NCI-H460 (cell line): ENCODE results near the gene ELANE. TPM values are rescaled to one million over a fixed set of nuclear protein-coding genes. Genes with fewer than 3 reads are reported as not detected.

Experiments
- DNase-seq: peaks from one replicate; pipeline ENCODE4 v3.0.0-alpha.2; 2016; ENCODE audit warnings: low read depth; ENCODE audit errors: extremely low read depth
- total RNA-seq: library from RNA; depleted of rRNA; stranded (reverse); fragments of >200 nt; shearing (Covaris generic); gene quantifications from 2 replicates; pipeline ENCODE4 v1.2.3, GENCODE V29; 2014

Gene ELANE
- total RNA-seq, 1 experiment from 2014 or later: not detected

DNA sequence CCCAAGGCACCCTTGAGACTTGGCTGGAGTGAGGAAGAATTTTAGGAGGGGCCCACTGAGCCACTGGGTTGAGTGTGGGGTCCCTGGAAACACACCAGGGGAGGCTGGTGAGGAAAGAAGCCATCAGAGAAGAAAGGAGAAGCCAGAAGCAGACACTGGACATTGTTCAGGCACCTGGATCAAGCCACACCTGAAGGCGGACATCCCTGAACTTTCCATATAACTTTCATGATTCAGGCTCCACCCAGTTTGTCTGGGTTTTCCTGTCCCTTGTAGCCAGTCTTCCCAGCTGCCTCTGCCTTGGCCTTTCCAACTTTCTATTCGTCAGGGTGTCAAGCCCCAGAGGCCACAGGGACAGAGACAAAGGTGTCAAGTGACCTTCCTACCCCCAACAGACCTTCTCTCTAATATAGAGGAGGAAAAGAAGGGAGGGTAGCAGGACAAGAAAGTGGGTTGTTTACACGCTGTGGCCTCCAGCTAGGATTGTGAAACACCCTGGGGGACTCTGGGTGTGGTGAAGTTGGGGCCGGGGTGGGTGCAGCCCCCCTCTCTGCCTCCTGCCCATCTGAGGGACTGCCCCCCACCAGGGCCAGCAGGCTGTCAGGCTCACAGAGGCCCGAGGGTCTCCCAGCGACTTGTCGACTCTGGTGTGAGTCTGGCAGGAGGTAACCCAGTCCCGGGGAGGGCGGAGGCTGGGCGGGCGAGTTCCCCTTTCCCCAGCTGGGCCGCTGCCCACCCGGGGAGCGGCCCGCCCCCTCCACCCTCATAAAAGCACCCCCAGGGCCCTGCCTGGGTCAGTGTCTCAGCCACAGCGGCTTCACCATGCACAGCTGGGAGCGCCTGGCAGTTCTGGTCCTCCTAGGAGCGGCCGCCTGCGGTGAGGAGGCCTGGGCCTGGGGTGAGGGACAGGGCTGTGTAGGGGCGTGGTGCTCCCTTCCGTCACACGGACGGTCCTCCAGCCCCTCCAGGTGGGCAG is 7.1 kb downstream of the ELANE start, which contains the start of gene CFD:
TSS of gene CFD (plus strand) at position 797 of the 976 bp plus-strand sequence. CDS start at position 823, 26 bp downstream.
- DNase-seq: no peak

DNA sequence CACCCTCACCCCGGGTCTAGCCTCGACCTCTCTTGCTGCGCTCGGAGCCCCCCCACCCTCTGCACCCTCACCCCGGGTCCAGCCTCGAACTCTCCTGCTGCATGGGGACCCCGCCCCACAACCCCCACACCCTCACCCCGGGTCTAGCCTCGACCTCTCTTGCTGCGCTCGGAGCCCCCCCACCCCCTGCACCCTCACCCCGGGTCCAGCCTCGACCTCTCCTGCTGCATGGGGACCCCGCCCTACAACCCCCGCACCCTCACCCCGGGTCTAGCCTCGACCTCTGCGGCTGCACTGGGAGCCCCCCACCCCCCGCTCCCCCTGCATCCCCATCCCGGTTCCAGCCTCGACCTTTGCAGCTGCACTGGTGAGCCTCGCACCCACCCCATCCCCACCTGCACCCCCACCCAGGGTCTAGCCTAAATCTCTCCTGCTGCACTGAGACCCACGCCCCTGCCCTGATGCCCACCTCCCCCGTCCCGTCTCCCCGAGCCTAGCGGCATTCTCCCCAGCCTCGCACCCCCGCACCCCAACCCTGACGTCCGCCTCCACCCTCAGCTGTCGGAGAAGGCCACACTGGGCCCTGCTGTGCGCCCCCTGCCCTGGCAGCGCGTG is 9.1 kb downstream of the ELANE start:
- no peak for DNase-seq

DNA sequence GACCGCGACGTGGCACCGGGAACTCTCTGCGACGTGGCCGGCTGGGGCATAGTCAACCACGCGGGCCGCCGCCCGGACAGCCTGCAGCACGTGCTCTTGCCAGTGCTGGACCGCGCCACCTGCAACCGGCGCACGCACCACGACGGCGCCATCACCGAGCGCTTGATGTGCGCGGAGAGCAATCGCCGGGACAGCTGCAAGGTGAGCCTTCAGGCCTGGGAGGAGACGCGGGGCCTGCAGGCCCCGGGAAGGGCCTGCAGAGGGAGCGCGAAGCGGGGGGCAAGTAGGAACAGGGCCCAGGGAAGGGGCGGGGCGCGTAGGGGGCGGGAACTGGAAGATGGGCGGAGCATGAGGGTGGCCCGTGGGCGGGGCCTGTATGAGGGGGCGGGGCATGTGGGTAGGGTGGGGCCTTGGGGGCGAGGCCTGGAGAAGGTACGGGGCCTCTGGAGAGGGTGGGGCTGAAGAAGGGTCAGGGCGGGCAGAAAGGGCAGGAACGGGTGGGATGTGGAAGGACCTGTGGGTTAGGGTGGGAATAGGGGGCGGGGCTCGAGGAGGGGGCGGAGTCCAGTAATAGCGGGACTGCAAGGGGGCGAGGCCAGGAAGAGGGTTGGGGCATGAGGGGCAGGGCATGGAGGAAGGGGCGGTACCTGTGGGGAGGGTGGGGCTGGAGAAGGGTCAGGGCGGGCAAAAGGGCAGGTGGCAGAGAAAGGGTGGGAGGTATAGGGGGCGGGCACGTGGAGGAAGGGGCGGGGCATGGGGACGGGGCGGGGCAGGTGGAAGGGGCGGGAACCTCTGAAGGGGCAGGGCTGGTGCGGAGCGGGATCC is 9.9 kb downstream of the ELANE start:
- DNase-seq: no peak

DNA sequence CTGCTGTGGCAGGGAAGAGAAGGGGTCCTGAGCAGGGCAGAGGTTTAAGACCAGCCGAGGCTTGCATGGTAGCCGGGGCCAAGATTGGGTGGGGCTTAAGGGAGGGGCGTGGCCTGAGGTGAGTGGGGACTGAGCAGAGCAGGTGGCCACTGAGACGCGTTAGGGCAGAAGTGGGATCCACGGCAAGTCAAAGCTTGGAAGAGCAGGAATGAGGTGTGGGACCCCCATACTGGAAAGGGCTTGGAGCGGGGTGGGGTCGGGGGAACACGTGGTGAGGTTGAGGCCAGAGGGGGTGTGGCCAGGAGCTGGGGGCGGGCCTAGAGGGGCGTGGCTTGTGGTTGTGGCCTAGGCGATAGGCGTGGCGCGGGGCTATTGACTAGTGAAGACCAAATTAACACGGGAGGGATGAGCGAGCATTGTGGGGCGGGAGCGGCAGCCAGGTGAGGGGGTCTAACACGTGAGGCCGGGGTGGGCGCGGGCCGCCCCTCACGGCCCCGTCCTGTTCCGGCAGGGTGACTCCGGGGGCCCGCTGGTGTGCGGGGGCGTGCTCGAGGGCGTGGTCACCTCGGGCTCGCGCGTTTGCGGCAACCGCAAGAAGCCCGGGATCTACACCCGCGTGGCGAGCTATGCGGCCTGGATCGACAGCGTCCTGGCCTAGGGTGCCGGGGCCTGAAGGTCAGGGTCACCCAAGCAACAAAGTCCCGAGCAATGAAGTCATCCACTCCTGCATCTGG is 10.6 kb downstream of the ELANE start:
- no peak for DNase-seq

DNA sequence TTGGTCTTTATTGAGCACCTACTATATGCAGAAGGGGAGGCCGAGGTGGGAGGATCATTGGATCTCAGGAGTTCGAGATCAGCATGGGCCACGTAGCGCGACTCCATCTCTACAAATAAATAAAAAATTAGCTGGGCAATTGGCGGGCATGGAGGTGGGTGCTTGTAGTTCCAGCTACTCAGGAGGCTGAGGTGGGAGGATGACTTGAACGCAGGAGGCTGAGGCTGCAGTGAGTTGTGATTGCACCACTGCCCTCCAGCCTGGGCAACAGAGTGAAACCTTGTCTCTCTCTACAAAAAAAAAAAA is 11.2 kb downstream of the ELANE start:
- DNase-seq: no peak

DNA sequence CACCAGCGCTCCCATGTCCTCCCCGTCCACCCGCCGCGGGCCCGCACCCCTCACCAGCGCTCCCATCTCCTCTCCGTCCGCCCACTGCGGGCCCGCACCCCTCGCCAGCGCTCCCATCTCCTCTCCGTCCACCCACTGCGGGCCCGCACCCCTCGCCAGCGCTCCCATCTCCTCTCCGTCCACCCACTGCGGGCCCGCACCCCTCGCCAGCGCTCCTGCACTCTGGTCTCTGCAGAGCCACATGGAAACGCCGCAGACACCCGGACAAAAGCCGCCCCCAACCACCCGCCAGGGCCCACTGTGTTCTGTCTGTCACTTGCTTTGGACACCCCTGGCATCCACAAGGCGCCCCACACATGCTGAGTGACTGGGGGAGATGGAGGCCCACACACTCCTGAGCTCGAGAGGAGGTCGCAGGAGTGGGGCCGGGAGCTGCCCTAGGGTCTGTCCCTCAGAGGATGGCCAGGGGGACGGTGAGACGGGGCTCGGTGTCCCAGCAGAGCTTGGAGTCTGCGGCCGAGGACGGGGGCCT is 14.7 kb downstream of the ELANE start:
- no peak for DNase-seq

DNA sequence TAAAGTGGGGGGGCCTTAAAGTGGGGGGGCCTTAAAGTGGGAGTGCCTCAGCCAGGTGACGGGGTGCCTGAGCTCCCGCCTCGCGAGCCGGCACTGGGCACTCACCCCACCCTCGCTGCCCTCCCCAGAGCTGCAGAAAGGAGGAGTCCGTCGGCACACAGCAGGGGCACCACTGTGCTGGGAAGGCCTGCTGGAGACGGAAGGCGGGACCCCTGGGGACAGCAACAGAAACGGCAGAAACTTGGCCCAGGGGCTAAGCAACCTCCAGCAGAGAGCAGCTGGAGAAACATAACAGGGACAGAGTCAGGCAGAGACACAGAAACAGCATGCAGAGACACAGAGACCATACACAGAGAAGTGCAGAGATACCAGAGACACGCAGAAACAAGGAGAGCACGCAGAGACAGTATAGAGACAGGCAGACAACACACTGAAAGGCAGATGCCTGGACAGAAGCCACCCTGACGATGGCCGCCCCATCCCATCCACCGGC is 15.2 kb downstream of the ELANE start:
- no peak for DNase-seq

DNA sequence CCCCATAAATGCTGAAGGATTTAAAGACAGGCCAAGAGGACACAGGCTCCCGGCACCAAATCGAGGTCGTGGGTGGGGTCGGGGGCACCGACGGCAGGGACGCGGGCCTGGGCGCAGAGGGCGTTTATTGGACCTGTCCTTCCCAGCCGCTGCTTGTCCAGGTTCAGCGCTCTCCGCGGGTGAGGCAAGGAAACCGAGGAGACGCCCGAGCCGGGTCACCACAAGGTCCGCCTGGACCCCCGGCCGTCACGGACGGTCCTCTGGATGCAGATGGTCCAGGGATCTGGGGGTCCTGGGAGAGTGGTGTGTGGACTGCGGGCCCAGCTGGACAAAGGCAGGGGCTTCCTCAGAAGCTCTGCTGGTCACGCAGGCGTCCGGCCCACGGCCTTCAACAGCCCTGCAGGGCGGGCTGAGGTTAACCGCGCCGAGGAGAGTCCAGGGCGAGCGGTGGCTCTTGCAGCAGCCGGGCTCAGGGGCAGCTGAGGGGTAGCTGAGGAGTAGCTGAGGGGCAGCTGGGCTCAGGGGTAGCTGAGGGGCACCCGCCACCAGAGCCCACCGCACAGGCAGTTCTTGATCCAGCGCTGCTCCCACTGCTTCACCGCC is 15.9 kb downstream of the ELANE start:
- no peak for DNase-seq

DNA sequence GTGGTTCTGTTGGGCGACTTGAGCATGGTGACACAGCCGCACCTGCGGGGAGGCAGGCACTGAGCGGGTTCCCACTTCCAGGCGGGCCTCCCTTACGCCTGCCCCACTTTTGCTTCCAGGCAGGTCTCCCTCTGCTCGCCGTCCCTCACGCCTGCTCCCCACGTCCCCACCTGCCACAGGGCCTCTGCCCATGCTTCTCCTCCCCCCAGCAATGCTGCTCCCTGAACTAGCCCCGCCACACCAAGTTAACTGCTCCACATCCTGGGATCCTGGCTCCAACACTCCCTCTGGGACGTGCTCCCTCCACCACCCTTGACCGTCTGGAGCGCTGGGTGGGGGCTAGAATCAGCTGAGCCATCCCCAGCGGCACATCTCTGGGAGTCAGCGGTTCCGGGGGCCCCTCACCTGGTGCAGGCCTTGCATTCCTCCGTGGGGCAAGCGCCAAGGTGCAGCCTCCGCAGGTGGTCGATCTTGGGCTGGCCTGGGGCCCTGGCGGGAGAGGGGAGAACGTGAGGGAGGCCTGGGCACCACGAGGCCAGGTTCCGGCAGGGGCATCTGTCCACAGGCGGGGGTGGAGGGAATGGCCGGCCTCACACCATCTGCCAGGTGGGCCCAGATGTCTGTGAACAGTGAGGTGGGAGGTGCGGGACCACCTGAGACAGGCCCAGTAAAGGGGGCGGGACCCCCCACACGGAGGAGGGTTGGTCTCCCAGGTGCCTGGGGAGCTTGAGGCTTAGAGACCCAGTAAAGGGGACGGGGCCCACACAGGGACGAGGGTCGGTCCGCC is 16.5 kb downstream of the ELANE start:
- DNase-seq: no peak

DNA sequence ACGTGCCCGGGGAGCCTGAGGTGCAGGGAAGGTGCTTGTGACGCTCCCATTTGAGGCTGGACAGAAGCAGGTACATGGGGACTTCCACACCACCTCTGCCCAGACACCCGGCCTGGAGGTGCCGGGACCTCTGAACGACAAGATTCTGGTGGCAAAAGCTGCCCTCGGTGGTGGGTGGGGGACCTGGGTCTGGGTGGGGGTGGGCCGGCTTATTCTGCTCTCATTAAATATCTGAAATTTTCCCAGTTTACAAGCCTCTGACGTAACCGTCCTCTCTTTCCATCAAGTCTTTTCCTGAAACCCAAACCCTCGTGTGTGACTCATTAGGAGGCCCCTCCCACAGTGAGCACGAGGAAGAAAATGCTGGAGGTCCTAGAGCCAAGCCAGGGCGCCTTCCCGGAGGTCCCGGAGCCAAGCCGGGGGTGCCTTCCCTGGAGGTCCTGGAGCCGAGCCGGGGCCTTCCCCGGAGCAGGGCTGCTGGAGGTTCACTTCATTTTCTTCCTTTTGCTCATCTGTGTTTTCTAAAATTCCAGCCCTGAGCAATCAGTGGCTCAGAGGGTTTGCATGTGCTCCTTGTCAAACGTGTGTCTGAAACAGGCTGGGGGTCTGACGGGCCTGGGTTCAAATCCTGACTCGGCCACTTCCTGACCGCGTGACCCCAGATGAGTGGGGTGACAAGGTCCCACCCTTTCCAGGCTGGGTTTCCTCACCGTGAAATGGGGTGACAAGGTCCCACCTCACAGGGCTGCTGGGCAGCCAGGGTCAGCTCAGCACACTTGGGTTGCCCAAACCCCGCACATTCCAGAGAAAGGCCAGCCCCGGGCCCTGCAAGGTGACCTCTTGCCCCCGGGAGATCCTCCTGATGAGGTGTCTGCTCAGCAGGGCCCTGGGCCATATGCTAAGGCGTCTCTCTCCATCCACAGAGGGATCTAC is 17.4 kb downstream of the ELANE start:
- DNase-seq: peak; percentile 52

DNA sequence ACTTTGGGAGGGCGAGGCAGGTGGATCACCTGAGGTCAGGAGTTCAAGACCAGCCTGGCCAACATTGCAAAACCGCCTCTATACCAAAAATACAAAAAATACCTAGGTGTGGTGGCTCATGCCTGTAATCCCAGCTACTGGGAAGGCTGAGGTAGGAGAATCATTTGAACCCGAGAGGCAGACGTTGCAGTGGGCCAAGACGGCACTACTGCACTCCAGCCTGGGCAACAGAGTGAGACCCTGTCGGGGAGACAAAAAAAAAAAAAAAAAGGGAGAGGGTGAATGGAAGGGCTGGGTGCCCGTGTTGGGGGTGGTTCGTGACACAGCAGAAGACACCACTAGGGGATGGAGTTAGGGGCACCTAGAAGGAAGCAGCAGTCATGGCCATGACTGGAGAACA is 18.2 kb downstream of the ELANE start:
- no peak for DNase-seq

DNA sequence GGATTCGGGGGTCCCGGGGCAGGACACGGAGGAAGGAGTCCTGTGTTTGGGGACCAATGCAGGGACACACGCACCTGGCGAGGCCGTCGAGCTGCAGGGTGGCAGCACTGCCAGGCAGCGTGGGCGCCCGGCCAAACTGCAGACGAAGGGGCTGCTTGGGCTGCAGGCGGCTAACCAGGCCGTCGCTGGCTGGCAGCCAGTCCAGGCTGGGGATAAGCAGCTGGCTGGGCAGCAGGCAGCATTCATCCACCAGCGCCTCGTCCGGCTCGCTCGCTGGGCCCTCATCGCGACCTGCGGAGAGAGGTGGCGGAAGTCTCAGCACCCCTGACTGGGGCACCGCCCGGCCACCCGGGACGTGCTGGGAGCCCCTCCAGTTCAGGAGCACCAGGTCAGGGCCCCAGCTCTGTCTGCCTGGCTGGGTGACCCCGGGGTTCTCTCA is 18.9 kb downstream of the ELANE start:
- no peak for DNase-seq

DNA sequence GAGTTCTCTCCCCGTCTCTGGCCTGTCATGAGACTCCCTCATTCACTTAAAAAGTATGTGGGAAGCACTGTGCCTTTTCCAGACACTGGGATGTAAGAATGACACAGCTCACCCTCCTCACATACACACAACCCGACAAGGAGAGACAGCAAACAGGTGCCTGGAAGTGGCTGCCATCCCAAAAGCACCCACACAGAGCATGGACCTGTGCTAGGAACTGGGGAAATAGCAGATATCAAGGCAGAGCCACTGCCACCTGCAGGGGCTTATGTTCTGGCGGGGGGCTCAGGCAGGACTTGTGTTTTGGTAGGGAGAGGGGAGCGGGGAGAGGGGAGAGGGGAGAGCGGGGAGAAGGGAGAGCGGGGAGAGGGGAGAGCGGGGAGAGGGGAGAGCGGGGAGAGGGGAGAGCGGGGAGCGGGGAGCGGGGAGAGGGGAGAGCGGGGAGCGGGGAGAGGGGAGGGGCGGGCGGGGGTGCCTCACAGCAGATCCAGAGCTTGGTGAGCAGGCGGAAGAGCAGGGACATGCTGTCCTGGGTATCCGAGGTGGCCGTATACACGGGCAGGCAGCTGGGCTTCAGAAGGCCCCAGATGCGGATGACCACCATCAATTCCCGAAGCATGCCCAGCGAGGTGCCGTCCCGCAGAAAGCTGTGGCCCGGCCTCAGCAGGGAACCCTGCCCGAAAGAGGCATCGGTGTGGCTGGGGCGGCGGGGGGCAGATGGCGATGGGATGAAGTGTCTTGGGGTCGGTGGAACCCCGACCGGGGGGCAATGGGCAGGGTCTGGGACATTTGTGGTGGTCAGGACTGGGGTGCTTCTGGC is 19.6 kb downstream of the ELANE start:
- no peak for DNase-seq

DNA sequence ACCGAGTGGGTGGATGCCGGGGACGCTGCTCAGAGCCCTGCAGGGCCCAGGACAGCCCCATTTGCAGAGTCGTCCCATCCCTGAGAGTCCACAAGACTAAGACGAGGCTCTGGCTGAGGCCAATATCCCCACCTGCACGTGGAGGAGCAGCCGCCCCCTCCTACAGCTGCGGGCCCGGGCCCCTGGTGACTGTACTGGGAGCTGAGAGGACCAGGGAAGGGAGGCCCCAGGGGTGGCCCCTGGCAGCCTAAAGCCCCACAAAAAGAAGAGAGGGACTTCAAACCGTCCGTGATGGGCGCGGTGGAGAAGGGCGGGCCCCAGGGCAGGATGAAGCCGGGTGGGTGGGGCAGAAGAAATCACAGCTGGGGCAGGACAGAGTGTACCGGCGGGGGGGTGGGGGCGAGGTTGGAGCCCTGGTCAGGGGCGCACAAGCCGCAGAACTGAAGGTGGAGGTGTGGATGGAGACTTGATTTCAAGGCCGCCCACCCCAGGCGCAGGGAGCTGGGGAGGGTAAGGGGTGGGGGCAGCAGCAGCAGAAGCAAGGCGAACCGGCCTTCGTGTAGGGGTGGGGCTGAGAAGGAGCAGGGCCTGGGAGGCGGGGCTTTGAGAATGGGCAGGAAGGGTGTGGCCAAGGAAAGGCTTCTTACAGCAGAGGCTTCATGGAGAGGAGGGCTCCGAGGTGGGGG is 20.3 kb downstream of the ELANE start:
- DNase-seq: peak; percentile 88

DNA sequence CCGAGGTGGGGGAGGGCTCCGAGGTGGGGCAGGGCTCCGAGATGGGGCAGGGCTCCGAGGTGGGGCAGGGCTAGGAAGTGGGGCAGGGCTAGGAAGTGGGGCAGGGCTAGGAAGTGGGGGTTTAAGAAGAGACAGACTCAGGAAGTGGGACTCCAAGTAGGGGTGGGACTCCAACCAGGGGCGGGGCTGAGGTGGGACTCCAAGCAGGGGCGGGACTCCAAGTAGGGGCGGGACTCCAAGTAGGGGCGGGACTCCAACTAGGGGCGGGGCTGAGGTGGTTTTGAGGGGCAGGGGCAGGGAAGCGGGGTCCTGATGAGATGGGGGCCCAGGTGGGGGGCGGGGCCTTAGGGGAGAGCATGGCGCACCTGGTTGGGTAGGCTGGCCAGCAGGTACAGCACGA is 21.0 kb downstream of the ELANE start:
- DNase-seq: peak; percentile 75

DNA sequence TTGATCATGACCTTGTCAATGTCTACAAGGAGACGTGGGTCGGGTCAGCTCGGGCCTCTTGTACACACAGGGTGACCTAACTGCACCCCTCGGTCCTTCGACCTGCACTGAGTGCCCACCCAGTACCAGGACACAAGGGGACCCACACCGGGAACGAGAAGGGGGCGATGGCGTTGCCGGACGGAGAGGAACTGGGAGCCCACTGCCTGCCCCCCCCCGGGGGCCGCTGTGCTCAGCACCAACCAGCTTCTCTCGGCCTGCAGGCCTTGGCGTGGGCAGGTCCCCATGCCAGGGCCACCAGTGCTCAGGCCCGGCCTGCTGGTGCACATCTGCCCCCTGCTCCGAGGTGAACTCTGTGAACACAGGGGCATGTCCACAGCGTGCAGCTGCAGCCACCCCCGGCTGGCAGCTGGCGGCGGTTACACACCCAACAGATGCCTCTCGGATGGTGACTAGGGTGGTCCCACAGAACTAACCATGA is 21.5 kb downstream of the ELANE start:
- no peak for DNase-seq
